NCI-H2227 treated with DMSO at 0.1 percent for 48 hours (cell line): Measurements from ENCODE around the gene EPHA1.
"Not testable (repeated sequence)": the region's sequence is repeated elsewhere in the genome, so short reads cannot be mapped to it uniquely, and the experiment has no call there.

Experiments used
- DNase-seq: peaks from one replicate; lab custom pipeline; 2025; lab: John Stamatoyannopoulos, UW

EPHA1 gene

DNA sequence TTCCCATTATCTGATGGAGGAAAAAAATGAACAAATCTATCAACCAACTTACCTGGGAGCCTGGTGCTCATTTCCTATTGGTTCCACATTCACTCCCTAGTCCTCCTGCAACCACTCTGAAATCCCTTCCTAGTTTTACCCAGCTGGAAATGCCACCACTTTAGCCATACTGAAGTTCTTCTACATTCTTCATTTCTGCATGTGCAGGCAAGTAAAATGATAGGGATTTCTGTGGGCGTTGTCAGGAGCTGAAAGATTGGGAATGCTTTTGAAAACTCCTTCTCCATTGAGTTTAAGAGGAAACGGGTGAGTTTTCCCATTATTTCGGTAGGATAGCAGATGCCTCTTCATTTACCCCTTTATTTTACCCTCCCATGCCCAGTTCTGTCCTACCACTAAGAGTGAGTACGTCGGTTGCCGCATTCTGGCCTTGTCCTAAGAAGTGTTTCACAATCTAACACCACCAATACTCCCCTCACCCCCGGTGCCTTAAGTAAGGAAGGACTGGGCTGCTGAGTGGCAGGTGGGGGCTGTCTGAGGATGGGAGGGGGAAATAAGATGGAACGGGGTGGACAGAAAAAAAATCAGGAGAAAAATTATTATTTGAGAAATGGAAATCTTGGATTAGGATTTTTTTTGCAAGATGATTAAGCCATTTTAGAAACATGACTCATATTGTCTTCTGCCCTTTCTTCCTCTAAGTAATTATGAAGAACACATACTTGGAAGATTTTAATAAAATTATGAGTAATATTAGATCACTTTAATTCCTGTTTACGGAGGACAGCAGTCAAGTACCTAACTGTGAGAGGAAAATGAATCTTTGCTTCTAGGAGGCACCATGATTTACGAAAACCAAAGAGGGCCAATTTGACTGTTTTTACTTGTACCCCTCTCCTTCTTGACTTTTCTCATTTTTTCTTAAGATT is 21.4 kb upstream of the EPHA1 start:
- no peak for DNase-seq

DNA sequence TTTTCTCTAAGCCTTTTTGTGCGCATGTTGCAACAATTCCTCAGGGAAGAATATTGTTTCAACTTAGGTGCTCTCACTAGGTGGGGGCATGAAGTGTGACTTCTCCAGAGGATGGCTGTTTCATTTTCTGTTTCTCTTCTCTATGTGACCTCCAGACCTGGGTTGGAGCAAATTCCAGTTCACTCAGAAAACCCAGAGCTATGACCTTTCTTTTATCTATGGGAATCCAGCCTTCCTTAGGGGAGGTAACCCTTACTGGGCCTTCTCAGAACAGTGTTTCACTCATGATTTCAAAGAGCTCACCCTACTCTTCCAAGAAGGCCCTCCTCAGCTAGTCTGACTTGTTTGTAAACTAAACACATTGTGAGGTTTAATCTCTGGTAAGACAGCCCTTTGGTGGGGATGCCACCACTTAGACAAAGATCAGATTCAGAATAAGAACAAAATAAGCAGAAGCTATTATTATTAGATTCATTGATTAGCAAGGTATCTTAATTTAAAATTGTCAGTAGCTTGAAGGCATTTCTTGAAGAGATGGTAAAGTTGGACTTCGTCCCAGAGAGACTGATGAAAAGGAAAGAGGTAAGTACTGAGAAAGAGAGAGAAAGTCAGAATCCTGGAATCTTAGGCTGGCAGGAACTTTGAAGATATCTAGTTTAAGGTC is 18.0 kb upstream of the EPHA1 start:
- DNase-seq = no peak

DNA sequence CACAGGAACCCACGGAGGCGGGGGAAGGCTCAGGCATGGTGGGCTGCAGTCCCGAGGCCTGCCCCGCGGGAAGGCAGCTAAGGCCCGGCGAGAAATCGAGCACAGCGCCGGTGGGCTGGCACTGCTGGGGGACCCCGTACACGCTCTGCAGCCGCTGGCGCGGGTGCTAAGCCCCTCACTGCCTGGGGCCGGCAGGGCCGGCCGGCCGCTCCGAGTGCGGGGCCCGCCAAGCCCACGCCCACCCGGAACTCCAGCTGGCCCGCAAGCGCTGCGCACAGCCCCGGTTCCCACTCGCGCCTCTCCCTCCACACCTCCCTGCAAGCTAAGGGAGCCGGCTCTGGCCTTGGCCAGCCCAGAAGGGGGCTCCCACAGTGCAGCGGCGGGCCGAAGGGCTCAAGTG is 15.8 kb upstream of the EPHA1 start:
- DNase-seq = not testable (repeated sequence)

DNA sequence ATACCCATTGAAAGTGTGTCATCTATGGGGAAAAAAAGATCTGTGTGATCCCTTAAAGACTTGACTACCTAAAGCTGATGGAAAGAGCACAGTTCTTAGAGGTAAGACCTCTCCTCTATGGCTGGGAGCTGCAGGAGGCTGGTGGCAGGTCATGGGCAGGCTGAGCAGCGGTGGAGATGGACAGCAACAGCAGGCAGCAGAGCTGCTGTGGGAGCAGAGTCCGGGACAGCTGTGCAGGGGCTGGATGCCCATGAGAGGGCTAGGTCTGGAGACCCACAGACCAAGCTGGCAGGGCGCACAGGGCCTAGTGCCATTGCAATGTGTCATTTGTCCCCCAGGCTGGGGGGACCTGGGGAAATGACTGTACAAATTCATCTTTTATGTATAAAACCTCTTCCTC is 13.4 kb upstream of the EPHA1 start:
- no peak for DNase-seq

DNA sequence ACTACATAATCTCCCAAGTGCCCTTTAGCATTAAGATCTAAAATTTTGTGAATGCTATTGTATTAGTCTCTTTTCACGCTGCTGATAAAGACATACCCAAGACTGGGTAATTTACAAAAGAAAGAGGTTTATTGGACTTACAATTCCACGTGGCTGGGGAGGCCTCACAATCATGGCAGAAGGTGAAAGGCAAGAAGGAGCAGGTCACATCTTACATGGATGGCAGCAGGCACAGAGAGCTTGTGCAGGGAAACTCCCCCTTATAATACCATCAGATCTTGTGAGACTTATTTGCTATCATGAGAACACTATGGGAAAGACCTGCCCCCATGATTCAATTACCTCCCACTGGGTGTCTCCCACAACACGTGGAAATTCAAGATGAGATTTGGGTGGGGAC is 12.0 kb upstream of the EPHA1 start:
- DNase-seq = not testable (repeated sequence)

DNA sequence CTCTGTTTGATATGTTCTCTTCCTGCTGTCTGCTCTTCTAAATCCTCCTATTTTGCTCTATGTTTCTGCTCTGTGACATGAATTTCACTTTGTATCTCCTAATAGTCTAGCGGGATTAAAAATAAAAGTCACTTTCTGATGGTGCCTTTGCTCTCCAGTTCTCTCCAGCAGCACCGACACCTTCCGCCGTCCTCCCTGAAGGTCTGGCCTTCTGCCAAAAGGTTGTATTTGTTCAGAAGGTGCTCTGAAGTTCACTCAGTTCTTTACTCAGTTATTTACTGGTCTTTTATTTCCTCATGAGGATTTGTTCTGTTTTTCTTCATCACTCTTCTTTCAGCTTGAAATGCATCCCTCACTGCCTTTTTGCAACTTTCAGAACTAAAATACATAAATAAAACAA is 11.2 kb upstream of the EPHA1 start:
- DNase-seq = no peak

DNA sequence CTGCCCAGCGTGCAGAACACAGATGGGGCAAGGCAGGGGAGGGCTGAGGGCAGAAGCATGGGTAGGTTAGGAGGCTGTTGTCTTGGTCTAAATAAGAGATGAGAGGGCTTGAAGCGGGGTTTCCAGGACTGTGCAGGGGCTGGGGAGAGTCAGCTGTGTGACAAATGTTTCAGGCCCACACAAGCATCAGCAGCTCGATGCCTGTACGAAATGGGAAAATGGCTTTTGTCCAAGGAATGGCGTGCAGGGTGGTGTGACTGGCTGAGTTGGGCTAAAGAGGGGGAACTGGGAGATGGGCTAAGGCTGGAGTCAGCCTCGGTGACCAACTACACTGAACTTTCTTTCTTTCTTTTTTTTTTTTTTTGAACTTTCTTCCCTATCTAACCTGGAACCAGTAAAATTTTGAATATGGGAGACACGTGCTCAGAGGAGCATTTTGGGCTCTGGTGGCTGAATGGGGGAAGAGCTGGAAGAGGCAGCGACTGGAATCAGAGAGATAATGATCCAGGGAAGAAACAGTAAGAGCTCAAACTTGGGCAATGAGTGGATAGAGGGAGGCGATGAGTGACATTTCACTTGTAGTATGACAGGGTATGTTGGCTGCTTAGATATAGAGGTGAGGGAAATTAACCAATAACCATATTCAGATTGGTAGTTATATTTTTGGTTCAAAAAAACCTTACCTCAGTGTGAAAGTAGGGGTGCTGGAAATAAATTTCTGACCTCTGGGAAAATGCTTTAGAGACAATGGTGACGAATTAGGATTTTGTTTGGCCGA is 10.2 kb upstream of the EPHA1 start:
- no peak for DNase-seq

DNA sequence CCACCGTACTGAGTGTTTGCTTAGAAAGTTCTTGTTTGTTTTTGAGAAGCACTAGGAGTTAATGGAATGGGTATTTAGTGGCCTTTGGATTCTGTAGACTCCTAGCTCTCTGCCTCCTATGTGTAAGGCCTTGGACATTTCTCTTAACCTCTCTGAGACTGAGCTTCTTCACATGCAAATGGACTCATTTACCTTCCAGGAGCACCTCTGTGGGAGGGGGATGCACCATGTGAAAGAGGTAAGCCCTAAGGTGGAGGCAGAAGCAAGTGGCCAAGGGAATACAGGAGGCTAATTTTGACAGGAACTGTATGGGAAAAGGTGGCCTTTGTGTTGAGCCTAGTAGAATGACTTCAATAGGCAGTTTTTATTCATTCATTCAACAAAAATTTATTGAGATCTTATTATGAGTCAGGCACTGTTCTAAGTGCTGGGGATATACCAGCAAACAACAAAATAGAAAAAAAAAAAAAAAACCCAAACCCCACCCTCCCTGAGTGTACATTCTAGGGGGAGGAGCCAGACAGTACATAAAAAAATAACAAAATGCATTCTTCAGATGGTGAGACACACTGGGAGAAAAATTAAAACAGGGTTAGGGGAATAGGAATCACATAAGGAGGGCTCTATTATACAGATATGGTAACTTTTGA is 9.2 kb upstream of the EPHA1 start:
- no peak for DNase-seq

DNA sequence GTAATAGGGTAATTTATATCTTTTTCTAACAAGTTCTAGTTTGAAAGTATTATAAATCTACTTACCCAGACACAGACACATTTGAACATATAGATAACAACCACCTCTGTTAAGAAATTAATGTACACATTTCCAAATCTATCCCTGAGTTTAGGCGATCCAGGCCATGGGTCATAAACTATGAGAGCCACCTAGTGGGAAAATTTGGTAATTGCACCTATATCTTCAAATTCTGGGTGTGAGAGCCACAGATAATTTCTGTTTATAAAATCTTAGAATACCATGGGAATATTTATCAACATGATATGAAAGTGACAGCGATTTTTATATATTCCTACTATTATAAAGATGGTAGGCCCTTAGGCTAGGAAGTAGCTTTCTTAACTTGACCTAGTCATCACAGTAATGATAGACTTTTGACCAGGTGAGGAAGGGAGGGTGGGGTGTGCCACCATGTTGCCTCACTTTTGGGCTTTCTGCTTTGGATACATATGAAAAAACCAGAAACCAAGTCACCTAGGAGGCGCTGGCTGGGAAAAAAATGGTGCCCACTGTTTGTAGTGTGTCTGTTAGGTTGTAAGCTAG is 8.0 kb upstream of the EPHA1 start:
- DNase-seq = peak; percentile 65

DNA sequence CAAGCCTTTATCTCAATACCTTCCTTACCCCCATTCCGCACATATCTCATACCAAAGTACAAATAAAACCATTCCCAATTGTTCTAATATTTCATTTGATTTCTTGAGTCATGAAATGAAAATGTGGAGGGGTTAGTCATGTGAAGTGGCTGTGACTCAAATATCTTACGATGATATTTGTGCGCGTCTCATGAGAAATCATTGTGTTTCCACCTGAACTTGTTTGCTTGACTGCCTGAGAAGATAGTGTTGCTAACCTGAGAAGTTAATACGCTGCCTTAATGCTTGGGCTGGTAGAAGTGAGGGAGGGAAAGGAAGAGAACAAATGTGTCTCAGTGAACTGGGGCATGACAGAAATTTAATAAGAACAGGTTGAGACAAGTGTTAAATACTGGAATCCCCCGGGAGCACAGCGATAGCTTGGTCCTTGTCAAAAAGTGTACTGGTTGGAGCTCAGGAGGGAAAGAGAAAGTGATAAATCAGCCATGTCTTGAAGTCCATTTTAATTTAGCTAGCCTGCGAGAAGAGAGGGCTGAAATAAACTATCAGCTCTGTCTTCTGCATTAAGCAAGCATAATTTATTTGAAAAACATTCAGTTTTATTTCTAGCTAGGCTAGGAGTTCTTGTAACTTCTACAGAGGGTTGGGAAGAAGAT is 7.2 kb upstream of the EPHA1 start:
- no peak for DNase-seq

DNA sequence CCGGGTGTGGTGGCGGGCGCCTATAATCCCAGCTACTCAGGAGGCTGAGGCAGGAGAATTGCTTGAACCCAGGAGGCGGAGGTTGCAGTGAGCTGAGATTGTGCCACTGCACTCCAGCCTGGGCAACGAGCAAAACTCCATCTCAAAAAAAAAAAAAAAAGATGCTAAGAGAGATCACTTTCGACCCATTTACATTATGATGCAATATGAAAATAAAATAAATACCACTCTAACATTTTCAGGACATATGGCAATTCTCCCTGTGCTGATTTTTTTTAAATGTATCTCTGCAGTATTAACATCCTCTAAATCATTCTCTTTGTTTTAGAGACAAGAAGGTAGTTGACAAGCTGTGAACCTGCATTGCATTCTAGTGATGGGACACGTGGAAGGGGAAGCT is 6.6 kb upstream of the EPHA1 start:
- DNase-seq = not testable (repeated sequence)

DNA sequence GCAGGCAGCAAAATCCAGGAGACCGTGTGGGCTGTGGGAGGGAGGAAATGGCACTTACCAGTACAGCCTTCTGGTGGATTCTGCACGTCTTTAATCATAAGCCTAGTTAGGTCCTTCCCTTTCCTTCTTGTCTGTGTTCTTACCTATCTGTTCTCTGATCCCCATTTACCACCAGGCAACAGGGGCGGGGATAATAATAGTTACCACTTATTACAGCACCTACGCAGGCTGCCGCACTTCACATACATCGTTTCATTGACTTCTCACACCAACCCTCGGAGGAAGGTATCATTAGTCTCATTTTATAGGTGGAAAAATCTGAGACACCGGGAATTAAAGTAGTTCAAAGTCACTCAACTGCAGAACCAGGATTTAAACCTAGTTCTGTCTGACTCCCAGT is 4.5 kb upstream of the EPHA1 start:
- no peak for DNase-seq

DNA sequence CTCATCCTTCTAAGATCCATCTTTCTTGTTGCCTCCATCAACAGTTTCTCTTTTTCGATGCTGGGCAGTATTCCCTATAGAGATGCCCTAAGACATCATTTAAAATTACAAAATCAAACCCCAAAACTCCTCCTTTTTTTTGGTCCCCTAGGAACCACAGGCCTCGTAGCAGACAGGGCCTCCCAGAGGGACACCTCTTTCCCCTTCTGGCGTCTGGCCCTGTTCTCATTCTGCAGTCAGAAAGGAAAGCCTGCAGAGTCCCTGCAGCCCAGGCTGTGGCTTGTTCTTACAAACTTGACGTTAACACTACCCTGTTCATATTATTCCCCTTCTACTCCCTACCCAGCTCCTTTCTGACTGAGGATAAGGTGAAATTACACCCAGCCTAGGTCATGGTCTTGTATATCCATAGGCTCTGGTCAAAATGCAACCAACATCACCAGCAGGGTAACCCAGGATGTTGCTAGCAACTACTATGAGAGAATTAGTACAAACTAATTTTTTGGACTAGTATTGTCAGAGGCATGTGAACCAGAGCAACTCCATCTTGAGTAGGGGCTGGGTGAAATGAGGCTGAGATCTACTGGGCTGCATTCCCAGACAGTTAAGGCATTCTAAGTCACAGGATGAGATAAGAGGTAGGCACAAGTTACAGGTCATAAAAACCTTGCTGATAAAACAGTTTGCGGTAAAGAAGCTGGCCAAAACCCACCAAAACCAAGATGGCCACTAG is 3.5 kb upstream of the EPHA1 start:
- no peak for DNase-seq

DNA sequence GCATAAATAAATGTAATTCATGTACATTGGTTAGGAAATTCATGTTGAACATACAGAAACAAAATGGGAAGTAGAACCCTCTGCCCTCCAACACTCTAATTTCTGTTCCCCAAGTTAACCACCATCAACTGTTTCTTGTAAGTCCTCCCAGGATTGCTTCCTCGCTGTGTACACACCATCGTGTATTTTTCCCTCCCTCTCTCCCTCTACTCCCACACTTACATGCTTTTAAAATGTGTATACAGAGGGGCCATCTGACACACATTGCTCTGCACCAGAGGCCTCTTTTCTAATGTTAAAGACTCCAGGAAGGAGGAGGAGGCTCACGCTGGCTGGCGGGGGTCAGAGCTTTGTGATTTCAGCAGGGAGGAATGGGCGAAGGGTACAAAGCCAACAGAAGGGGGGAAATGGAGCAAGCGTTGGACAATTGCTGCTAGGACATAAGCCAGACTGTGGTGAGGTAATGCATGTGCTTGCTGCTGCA is 1.9 kb upstream of the EPHA1 start:
- no peak for DNase-seq

DNA sequence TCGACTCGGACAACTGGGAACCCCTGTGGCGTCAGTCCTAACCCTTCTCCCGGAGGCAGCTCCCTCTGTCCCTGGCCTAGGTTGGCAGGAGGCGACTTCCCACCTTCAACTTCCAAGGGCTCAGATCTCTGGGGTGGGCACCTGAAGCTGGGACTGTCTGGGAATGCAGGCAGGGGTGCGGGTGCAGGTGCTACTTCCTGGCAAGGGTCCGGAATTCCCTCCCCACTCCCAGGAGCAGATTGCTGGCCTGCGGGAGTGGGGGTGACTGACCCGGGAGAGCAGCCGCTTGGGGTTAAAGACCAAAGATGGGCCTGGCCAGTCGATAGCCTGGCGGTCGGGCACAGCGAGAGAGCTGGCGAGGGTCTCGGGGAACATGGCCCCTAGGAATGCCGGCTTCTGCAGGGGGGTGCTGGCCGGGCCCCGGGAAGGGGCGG is 387 bp downstream of the EPHA1 start:
- no peak for DNase-seq

DNA sequence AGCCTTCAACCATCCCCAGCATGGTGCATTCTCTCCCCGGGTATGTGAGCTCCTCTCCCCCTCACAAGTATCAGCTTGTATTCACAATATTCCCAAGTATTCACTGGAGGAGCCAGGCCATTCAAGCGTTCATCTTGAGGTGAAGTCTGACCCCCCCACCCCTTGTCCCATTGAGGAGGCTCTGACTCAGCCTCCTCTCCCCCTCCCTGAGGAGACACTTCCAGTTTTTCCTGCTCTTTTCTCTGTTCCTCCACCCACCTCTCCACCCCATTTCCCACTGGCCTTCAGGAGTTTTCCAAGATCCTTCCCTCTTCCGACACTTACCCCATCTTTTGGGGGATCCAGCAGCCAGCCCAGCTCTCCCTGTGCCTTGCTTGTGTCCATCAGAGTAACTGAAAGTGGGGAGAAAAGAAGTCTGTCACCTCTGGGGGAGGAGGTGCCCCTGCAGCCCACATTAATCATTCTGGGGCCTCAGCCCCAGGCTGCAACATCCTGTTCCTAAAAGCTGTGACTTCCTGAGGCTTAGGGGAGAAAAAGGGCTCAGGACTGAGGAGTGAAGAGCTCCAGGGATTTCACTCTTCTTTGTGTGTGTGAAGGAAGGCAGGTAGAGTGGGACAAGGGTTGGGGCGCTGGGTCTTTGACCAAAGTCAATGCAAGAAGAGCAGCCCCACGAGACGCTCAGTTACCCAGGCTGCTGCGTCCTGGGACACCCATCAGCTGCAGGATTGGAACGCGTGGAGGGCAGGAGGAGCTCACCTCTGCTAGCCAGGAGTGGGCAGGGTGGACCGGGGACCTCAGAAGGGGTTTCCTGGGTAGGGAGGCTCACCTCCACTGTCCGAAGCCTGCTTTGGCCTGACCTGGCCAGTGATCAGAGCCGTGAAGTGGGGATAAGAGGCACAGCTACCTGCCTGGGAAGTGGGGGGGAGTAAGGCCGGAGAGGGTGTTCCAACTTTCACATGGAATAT is 1.1 kb downstream of the EPHA1 start:
- no peak for DNase-seq

DNA sequence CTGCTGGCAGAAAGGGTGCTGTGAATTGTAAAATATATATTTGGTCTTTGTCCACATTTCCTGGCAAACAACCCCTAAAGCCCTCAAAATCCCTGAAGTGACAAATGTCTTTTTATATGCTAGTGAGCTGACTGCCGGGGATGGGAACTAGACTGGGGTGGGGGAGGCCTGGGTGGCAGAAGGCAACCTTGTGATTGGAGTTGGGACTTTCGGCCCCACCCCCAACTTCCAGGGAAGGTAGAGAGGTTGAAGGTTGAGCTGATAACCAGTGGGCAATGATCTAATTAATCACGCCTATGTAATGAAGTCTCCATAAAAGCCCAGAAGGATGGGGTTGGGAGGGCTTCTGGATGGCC is 2.7 kb downstream of the EPHA1 start:
- DNase-seq = no peak

DNA sequence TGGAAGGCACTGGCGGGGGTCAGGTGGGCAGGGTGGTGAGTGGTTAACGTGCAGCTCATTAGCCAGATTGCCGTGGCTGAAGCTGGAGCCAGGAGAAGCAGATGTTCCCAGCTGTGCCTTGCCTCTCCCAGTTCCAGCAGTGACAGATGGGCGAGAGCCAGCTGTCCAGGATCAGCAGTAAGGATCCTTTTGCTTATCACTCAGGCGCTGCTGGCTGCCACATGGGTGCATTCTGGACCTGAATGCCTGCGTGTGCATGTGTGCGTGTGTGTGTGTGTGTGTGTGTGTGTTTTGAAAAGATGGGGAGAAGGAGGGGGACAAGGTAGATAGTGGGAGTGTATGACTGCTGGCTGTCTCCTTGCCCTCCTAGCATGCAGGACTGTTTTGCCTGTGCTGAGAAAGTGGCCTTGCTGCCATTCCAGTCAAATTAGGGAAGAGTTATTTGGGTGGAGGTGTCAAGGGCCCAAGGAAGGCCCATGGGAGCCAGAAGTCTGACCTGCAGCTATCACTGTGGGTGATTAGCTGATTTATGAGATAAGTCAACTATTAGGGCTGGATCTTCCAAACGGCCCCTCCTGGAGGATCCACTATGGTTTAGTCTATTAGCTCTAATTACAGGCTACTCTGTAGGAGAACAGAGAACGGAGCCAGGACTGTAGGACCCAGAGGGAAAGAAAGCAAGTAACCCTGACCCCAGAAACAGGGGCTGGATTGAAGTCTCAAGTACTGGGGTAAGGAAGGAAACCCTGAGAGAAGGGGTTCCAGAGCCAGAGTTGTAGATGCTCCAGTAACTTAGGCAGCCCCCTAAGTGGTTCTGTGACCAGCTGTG is 3.3 kb downstream of the EPHA1 start:
- peak; percentile 56 for DNase-seq
